HG03521 (cell line): Measurements from ENCODE around the gene TSHZ2.

Experiments used
- ATAC-seq: cut with Tn5 transposase; IDR thresholded peaks from one replicate; pipeline ENCODE4 v1.9.1; 2021; ENCODE audit warnings: mild to moderate bottlenecking, moderate library complexity; ENCODE audit not compliant: unreplicated experiment

TSHZ2 gene

GRCh38 chr20:53226826-53227225, 254.7 kb downstream of the TSHZ2 start:
- no peak for ATAC-seq

- no peak for ATAC-seq
Measured at GRCh38 chr20:53227523-53227922, 255.4 kb downstream of the TSHZ2 start.

GRCh38 chr20:53231061-53231460, 258.9 kb downstream of the TSHZ2 start:
- no peak for ATAC-seq

DNA sequence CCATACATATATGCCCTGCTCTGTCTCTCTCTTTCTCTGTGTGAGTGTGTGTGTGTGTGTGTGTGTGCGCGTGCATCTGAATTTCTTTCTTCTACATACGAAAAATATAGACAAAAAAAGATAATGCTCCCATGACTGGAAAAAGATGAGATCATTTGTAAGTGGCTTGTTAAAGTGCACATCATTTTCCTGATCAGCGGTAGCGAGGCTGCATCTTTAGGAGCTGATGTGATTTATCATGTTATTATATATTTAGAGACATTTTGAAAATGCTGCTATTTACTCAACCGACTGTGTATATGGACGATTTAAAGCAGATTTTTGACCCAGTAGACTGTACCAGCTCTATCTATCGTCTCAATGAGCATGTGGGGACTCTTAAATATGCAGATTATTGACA, 265.3 kb downstream of the TSHZ2 start:
- ATAC-seq = no peak

DNA sequence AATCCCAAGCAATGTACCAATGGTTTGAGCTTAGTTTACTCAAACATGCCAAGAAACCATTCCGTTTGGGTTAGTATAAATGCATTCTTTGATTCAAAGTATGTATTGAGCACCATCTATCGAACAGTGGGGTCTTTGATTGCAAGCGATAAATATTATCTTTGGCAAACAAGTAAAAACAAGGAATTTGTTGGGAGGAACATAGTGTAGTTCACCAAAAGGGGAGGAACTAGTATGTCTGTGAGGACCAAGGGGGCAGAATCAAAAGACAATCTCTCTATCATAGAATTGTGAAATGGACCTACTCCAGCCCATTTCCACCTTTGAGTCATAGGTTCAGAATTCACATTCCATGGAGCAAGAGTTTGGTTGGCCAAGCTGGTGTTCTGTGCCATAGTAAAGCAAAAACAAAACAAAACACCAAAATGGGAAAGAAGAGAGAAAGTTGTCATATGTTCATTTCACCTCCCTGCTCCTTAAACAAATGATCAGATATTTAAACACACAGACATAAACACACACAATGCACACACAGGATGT, 266.0 kb downstream of the TSHZ2 start:
- ATAC-seq = no peak

DNA sequence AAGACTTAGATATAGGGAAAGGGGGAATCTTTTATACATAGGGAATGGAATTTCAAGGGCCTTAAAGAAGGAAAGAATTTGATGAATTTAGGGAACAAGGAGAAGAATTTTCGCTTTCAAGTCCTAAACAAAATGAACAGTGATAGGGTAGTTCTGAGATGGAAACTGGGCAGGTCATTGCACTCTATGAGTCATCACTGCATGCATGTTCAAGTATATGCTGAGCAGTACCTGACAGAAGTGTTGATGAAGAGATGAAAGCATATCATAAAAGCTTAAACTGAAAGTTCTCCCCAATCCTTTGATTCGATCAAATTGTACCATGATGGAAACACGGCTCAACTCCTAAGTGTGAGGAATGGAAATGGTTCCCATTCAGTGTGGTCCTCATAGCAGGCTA, 271.0 kb downstream of the TSHZ2 start:
- no peak for ATAC-seq

DNA sequence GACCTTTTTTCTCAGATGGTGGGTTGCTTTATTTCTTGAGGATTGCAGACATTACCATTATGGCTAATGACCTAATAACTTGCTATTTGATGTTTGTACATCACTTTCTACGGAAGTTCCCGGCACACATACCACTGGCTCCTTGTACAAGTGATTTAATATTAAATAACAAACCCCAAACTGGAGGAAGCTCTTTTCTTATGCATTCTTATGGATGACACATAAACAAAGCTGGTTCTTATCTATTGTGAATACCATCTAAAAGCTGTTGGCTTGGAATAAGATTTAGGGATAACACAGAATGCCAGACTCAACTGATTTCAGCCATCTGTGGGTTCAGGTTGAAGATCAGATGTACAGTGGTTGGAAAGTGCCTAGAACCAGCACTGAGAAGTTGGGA, 272.6 kb downstream of the TSHZ2 start:
- ATAC-seq = no peak

DNA sequence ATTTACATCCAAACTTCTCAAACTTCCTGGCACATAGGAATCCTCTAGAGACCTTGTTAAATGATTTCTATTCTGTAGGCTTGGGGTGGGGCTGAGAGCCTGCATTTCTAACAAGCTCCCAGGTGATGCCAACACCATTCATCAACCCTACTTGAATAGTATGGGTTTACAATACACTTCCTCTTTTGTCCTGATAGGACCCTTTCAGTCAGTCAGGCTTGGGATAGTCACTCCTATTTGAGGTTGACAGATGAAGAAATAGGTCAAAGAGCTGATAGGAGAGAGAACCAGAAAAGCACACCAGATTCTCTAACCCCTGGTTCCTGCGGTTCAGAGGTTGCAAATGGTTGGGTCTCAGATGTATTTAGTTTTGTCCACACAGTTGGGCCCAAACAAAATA, 273.4 kb downstream of the TSHZ2 start:
- no peak for ATAC-seq

GRCh38 chr20:53247468-53248103, 275.4 kb downstream of the TSHZ2 start:
- ATAC-seq = no peak

DNA sequence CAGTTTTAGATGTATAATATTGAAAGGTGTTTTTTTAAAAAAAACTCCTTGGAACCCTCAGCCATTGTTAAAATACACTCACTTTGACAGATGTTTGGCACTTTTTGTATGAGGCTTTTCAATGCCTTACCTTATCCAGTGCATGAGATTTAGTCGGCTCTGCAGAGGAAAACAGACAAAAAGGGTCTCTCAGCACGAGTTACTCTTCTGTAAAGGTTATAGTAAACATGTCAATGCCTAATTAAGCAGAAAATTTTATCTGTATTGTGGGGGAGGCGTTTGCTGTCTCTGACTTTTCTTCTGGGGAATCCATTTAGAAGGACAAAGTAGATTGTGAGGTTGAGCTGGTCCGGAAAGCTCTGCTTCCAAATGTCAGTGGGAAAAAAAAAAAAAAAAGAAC, 278.3 kb downstream of the TSHZ2 start:
- ATAC-seq = no peak

DNA sequence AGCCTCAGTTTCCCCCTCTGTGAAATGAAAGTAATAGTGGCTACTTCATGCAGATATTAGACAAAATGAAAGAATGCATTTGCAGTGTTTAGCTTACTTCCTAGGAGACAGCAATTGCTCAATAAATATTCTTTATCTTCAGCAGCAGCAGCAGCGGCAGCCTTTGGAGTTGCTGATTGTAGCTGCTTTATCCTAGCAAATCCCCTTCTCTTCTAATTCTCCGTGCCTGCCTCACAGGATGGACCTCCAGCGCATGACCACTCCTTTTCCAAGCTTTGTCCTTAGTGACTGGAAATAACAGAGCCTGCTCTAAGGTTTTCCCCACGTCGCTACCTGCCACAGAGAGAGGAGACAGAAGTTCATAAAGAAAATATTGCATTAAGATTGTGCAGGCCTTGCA, 279.8 kb downstream of the TSHZ2 start:
- ATAC-seq = no peak

DNA sequence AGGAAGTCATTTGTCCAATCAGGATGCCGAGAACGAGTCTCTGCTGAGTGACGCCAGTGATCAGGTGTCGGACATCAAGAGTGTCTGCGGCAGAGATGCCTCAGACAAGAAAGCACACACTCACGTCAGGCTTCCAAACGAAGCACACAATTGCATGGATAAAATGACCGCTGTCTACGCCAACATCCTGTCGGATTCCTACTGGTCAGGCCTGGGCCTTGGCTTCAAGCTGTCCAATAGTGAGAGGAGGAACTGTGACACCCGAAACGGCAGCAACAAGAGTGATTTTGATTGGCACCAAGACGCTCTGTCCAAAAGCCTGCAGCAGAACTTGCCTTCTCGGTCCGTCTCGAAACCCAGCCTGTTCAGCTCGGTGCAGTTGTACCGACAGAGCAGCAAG, 281.5 kb downstream of the TSHZ2 start:
- ATAC-seq = no peak

- no peak for ATAC-seq
Measured at GRCh38 chr20:53255102-53255710, 283.0 kb downstream of the TSHZ2 start.

DNA sequence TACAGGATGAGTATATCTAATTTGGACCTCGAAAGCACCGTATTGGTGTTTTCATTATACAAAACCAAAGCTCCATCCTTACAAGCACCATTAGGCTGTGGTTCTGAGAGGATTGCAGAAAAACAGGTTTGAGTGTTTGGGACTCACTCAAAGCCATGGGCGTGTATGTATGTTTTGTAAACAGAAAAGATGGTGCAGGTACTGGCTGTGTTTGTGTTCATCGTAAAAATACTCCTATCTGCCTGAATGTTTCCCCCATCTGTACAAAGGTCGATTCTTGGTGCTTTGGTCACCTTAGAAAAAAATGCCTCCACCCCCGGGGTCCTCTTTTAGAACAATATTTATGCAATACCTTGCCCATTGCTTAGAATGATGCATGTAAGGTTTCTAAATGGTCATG, 286.6 kb downstream of the TSHZ2 start:
- no peak for ATAC-seq

DNA sequence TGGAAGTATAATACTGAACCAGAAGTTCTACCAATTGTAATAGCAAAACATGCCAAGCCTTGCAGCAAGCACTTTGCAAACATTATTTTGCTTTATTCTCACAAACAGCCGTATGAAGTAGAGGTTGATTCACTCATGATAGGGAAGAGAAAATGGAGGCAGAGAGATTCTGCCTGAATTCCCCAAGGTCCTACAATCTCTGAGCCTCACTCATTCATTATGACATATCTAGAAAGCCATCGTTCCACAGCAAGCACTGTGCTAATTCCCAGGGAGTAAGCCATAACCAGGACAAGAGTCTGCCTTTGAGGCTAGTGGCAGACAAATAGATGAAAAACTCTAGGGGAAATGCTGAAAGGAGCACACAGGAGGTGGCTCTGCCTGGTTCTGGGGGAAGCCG, 288.0 kb downstream of the TSHZ2 start:
- no peak for ATAC-seq

GRCh38 chr20:53260591-53260990, 288.4 kb downstream of the TSHZ2 start:
- ATAC-seq = no peak

GRCh38 chr20:53262365-53262764, 290.2 kb downstream of the TSHZ2 start:
- no peak for ATAC-seq

DNA sequence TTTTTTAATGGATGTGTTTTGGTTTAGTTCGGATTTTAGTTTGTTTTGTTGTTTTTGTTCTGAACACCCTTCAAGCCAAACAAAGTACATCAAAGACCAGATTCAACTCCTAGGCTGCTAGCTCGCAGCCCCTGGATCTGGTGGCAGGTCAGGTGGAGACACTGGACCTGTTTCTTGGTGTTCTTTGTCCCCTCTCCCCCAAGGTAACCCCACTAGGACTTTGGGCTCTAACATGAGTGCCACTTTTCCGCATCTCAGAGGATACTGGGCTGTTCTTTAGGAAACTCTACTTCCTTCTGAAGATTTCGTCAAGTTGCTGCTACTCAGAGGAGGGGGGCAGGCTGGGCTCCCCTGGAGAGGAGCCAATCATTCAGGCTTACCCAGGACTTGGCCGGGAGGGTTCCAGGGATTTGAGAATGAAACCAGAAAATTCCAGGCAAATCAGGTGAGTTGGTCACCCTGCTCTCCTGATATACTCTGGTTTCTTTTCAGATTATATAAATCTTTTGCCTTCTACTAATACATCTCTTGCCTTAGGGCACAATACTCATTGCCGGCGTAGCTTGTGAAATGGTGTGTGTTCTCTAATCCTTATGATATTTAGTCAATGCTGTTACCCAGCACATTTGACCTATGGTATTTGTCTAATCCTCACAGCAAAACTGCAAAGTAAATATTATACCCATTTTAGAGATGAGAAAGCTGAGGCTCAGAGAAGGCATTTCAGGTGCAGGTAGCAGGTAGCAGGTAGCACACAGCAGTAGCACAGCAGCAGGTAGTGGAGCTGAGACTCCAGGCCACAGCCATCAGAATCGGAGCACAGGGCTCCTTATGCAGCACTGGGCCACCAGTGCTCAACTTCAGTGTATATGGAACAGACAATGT, 291.6 kb downstream of the TSHZ2 start:
- ATAC-seq = no peak

GRCh38 chr20:53264604-53265003, 292.4 kb downstream of the TSHZ2 start:
- no peak for ATAC-seq

- no peak for ATAC-seq
Measured at GRCh38 chr20:53265304-53265875, 293.2 kb downstream of the TSHZ2 start.

- no peak for ATAC-seq
Measured at GRCh38 chr20:53269380-53269779, 297.2 kb downstream of the TSHZ2 start.
